Prostate gland (tissue), 2 donors: ENCODE results near the gene KCNK1. TPM values are rescaled to one million over a fixed set of nuclear protein-coding genes. Genes with fewer than 3 reads are reported as not detected.

Source experiments
- DNase-seq: peaks from one replicate; pipeline ENCODE4 v3.0.0-alpha.2; 2019; ENCODE audit warnings: low spot score
- H3K27ac ChIP-seq, 2 donors: fragments of 200-600 bp; sonication (generic); 2 replicates each; pipeline ENCODE4 v1.5.1; 2017 to 2019
- H3K27me3 ChIP-seq: fragments of 200-600 bp; sonication (generic); replicated peaks from 2 replicates; pipeline ENCODE4 v1.5.1; 2019; ENCODE audit not compliant: insufficient read depth
- H3K36me3 ChIP-seq, 2 donors: fragments of 200-600 bp; sonication (generic); 1 replicate in 1 of 2; 2 replicates in 1 of 2; pipeline versions ENCODE4 v1.5.1 to v1.8.1; 2017 to 2019
- H3K4me1 ChIP-seq: fragments of 200-600 bp; sonication (generic); replicated peaks from 2 replicates; pipeline ENCODE4 v1.5.1; 2019
- H3K4me3 ChIP-seq, 2 donors: fragments of 200-600 bp; sonication (generic); 2 replicates each; pipeline ENCODE4 v1.5.1; 2017 to 2019
- H3K9me3 ChIP-seq: fragments of 200-600 bp; sonication (generic); 2 replicates; pipeline ENCODE4 v1.5.1; 2017
- POLR2A ChIP-seq: fragments of 450-650 bp; IDR thresholded peaks from one replicate; pipeline ENCODE4 v1.6.1; 2016; ENCODE audit warnings: antibody characterized with exemption, mild to moderate bottlenecking
- POLR2AphosphoS5 ChIP-seq: sonication (generic); formaldehyde crosslinking; IDR thresholded peaks from one replicate; pipeline ENCODE4 v1.6.1; 2017; ENCODE audit warnings: antibody characterized with exemption
- WGBS: methylation state at CpG from one replicate; pipeline ENCODE4 v1.1.5; 2018; 5-methylcytosine and 5-hydroxymethylcytosine counted together
- intact Hi-C: fragments of 100-400 bp; cut with DNase I; formaldehyde crosslinking; loops from one replicate; pipeline ENCODE4 v1.14.2; 2022
- total RNA-seq, 2 donors: library from RNA; depleted of rRNA; stranded (reverse); fragments of >200 nt; gene quantifications; one replicate each; pipeline ENCODE4 v1.1.0, GENCODE V29; 2016
- TF ChIP-seq, protein P1 (sequence below), 4 experiments: fragments of 200-600 bp in 2 of 4; fragments of 450-650 bp in 2 of 4; sonication (generic) in 2 of 4; IDR thresholded peaks; 1 replicate in 3 of 4; 2 replicates in 1 of 4; pipeline ENCODE4 v1.5.1; 2016 to 2019; ENCODE audit warnings: antibody characterized with exemption in 4 of 4, mild to moderate bottlenecking in 2 of 4, moderate library complexity in 2 of 4

The KCNK1 gene
- total RNA-seq, 2 donors from 2014 or later: 4.0 to 9.7 TPM

DNA sequence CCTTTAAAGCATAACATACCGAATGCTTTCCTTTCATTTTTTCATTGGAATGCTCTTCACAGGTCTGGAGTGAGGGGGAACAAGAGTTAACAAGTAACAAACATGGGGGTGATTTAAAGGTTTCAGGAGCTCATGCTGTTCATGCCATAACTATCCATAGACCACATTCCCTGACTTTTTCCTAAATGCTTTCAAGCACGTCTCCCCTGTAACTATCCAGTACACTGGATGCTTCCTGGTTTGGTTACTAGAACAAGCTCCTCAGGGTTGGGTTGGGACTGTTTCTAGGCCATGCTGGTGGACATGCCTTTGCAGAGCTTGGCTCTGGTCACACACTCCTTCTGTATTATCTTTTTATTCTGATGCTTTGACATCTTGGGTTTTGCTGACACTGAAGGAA, 38.6 kb downstream of the KCNK1 start:
- Histone ChIP-seq H3K27ac (no peak overlapping the region), H3K36me3 (no peaks in the 10 kb centered on the region), H3K4me1 (no peaks in the 10 kb centered on the region), H3K27me3 (no peaks in the 10 kb centered on the region), H3K4me3 (no peak overlapping the region), H3K9me3 (no peaks in the 10 kb centered on the region)
- no peak for DNase-seq
- no peak for TF ChIP-seq POLR2A
- TF ChIP-seq POLR2AphosphoS5: no peak
- TF ChIP-seq, protein P1, sequence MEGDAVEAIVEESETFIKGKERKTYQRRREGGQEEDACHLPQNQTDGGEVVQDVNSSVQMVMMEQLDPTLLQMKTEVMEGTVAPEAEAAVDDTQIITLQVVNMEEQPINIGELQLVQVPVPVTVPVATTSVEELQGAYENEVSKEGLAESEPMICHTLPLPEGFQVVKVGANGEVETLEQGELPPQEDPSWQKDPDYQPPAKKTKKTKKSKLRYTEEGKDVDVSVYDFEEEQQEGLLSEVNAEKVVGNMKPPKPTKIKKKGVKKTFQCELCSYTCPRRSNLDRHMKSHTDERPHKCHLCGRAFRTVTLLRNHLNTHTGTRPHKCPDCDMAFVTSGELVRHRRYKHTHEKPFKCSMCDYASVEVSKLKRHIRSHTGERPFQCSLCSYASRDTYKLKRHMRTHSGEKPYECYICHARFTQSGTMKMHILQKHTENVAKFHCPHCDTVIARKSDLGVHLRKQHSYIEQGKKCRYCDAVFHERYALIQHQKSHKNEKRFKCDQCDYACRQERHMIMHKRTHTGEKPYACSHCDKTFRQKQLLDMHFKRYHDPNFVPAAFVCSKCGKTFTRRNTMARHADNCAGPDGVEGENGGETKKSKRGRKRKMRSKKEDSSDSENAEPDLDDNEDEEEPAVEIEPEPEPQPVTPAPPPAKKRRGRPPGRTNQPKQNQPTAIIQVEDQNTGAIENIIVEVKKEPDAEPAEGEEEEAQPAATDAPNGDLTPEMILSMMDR (IDR thresholded peaks at IDR 0.05): no peak
- intact Hi-C loops: no loop called here
- 96% methylated on average over 2 of the region's 2 CpGs for WGBS

DNA sequence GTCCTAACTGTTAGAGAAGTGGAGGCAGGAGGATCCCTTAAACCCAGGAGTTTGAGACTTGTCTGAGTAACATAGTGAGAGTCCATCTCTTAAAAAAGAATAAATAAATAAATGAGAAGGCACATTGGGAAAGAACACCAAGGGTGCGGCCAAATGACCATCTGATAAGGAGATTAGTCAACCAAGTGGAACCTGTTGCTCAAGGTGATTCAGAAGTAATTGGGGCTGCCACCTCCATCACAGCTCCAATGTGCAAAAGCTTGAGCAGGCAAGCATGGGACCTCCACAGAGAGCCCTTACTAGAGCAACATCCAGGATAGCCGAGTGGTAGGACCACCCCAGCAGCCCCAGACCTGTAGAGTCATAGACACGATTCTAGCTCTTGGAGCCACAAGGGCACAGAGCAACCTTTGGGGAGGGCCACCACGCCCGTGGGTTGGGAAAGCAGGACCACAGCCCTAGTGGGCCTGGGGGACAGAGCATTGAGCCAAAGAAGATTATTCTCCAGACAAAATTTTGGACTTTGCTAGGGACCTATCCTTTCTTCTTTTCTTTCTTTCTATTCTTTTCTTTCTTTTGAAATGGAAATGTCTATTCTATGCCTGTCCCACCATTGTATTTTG, 40.9 kb downstream of the KCNK1 start:
- no peaks in the 10 kb centered on the region for H3K9me3 ChIP-seq
- TF ChIP-seq, protein P1 (IDR thresholded peaks at IDR 0.05): no peak
- no peak for TF ChIP-seq POLR2A
- TF ChIP-seq POLR2AphosphoS5: no peak
- DNase-seq: peak; percentile 12
- no peak overlapping the region for H3K4me3 ChIP-seq
- no peaks in the 10 kb centered on the region for H3K4me1 ChIP-seq
- 89% methylated on average over 5 of the region's 5 CpGs for WGBS
- H3K27ac ChIP-seq: no peak overlapping the region
- no peaks in the 10 kb centered on the region for H3K27me3 ChIP-seq
- H3K36me3 ChIP-seq: no peaks in the 10 kb centered on the region
- intact Hi-C loops: no loop called here

DNA sequence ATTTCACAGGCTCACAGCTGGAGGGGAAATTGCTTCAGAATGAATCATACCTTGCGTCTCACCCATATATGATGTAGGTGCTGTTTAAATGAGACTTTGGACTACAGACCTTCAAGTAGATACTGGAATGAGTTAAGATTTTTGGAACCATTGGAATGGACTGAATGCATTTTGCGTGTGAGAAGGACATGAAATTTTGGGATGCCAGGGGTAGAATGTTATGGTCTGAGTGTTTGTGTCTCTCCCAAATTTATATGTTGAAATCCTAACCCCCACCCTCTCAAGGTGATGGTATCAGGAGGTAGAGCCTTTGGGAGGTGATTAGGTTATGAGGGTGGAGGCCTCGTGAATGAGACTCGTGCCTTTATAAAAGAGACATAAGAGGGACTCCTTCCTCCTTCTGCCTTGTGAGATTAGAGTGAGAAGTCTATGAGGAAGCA, 41.4 kb downstream of the KCNK1 start:
- WGBS: 95% methylated on average over 4 of the region's 4 CpGs
- Histone ChIP-seq H3K27ac (no peak overlapping the region), H3K36me3 (no peaks in the 10 kb centered on the region), H3K4me1 (no peaks in the 10 kb centered on the region), H3K27me3 (no peaks in the 10 kb centered on the region), H3K9me3 (no peaks in the 10 kb centered on the region), H3K4me3 (no peak overlapping the region)
- no peak for DNase-seq
- no peak for TF ChIP-seq POLR2A
- TF ChIP-seq POLR2AphosphoS5: no peak
- TF ChIP-seq, protein P1 (IDR thresholded peaks at IDR 0.05): no peak
- intact Hi-C loops: no loop called here

DNA sequence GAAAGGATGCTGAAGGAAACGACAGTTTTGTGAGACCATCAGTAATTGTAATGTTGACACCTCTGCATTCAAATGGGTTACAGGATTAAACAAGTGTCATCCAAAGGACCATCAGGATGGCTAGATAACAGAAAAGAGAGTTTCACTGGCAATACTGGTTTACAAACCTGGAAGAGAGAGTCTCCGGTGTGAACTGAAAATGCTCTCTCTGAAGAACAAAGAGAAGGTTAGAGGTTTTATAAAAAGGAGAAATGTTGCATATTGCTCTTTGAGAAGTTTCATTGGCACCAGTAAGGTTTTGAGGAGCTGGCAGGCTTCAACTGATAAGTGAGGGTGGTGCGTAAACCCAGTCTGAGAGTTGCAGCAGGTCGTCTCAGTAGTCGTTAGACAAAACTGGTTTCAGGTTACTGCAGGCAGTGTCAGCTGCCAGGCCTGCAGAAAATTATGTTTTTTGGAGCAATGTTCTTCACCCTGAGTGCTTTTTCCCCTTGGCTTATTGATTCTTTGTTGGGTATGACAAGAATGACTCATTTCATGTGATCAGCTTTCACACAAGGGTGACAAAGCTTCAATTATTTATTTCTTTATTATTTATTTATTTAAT, 42.2 kb downstream of the KCNK1 start:
- H3K9me3 ChIP-seq: no peaks in the 10 kb centered on the region
- no peak overlapping the region for H3K4me3 ChIP-seq
- no peaks in the 10 kb centered on the region for H3K36me3 ChIP-seq
- WGBS: 53% methylated on average over 5 of the region's 5 CpGs
- TF ChIP-seq POLR2A (no peak), POLR2AphosphoS5 (no peak)
- TF ChIP-seq, protein P1 (IDR thresholded peaks at IDR 0.05): no peak
- no peak for DNase-seq
- intact Hi-C loops: no loop called here
- H3K27me3 ChIP-seq: no peaks in the 10 kb centered on the region
- H3K27ac ChIP-seq: no peak overlapping the region
- H3K4me1 ChIP-seq: no peaks in the 10 kb centered on the region

DNA sequence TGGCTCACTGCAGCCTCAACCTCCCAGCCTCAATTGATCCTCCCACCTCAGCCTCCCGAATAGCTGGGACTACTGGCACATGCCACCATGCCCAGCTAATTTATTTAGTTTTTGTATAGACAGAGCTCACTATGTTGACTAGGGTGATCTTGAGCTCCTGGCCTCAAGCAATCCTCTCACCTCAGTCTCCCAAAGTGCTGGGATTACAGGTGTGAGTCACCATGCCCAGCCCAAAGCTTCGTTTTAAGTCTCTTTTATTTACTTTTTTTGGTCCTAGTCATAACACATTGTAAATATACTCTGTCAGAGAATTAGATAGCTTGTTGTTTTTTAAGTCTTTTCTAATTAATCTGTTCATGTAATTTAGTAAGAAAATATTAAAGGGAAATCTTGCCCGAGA, 42.8 kb downstream of the KCNK1 start:
- H3K9me3 ChIP-seq: no peaks in the 10 kb centered on the region
- no peaks in the 10 kb centered on the region for H3K27me3 ChIP-seq
- WGBS: 82% methylated on average over 3 of the region's 3 CpGs
- no peak for DNase-seq
- H3K4me1 ChIP-seq: no peaks in the 10 kb centered on the region
- intact Hi-C loops: no loop called here
- no peak overlapping the region for H3K27ac ChIP-seq
- TF ChIP-seq, protein P1 (IDR thresholded peaks at IDR 0.05): no peak
- TF ChIP-seq POLR2A (no peak), POLR2AphosphoS5 (no peak)
- no peak overlapping the region for H3K4me3 ChIP-seq
- H3K36me3 ChIP-seq: no peaks in the 10 kb centered on the region
